Naive B cell (primary cell): ENCODE data around the gene ARHGAP21. TPM values are rescaled to one million over a fixed set of nuclear protein-coding genes. Genes with fewer than 3 reads are reported as not detected.
"Not testable (repeated sequence)": the region's sequence is repeated elsewhere in the genome, so short reads cannot be mapped to it uniquely, and the experiment has no call there.

Experiments used
- ATAC-seq, 2 donors: fragments of 150-1000 bp; cut with Tn5 transposase; 2 replicates each; pipeline ENCODE4 v1.10.0; 2021; ENCODE audit warnings: low read depth in 2 of 2, mild to moderate bottlenecking in 2 of 2, moderate library complexity in 2 of 2
- DNase-seq: peaks from one replicate; pipeline ENCODE4 v3.0.0; 2022
- H3K27ac Mint-ChIP-seq, 6 donors: one replicate each; pipeline ENCODE4 v1.8.0; 2020 to 2022; ENCODE audit warnings: mild to moderate bottlenecking in 6 of 6, mixed read lengths in 6 of 6, moderate library complexity in 5 of 6, inconsistent platforms in 2 of 6
- H3K27me3 Mint-ChIP-seq, 3 donors: one replicate each; pipeline ENCODE4 v1.8.0; 2021 to 2022; ENCODE audit warnings: mixed read lengths in 3 of 3, mild to moderate bottlenecking in 1 of 3
- H3K36me3 Mint-ChIP-seq, 2 donors: one replicate each; pipeline ENCODE4 v1.8.0; 2020 to 2022; ENCODE audit warnings: mixed read lengths in 2 of 2, inconsistent platforms in 1 of 2, mild to moderate bottlenecking in 1 of 2
- H3K4me1 Mint-ChIP-seq, 3 donors: one replicate each; pipeline ENCODE4 v1.8.0; 2020 to 2022; ENCODE audit warnings: mixed read lengths in 3 of 3, inconsistent platforms in 1 of 3, mild to moderate bottlenecking in 1 of 3, moderate library complexity in 1 of 3
- H3K4me3 Mint-ChIP-seq, 8 donors: one replicate each; pipeline ENCODE4 v1.8.0; 2020 to 2022; ENCODE audit warnings: mild to moderate bottlenecking in 8 of 8, mixed read lengths in 8 of 8, moderate library complexity in 8 of 8, inconsistent platforms in 2 of 8
- H3K9me3 Mint-ChIP-seq, 7 donors: one replicate each; pipeline ENCODE4 v1.8.0; 2020 to 2022; ENCODE audit warnings: mixed read lengths in 7 of 7, mild to moderate bottlenecking in 5 of 7, inconsistent platforms in 2 of 7, moderate library complexity in 1 of 7
- polyA plus RNA-seq, 6 donors: library from polyadenylated mRNA; unstranded; fragments of 300-500 nt; fragmentation: Illumina TruSeq; gene quantifications; one replicate each; pipeline ENCODE4 v1.2.3, GENCODE V29; 2021; ENCODE audit warnings: low read depth in 6 of 6

Gene ARHGAP21
- polyA plus RNA-seq, 6 donors from 2014 or later = 0.30 to 2.2 (median 0.56) TPM; not detected in 1

GRCh38 chr10:24737001-24737400 is 13.3 kb upstream of the ARHGAP21 start:
- no peak for ATAC-seq
- Mint-ChIP-seq H3K27me3 (peaks cover 10 to 15% (median 12%) of the 10 kb centered on the region in 3 donors), H3K36me3 (no peaks in the 10 kb centered on the region), H3K4me3 (no peak overlapping the region), H3K9me3 (peaks cover 0 to 2% (median 0%) of the 10 kb centered on the region in 7 donors), H3K27ac (no peak overlapping the region), H3K4me1 (no peaks in the 10 kb centered on the region)
- no peak for DNase-seq

- no peak for ATAC-seq
- Mint-ChIP-seq H3K4me3 (no peak overlapping the region), H3K27ac (no peak overlapping the region)
Measured at GRCh38 chr10:24731942-24732341, 8.3 kb upstream of the ARHGAP21 start.

GRCh38 chr10:24730811-24731210 is 7.1 kb upstream of the ARHGAP21 start:
- H3K27me3 Mint-ChIP-seq = peaks cover 7 to 13% (median 8%) of the 10 kb centered on the region in 3 donors
- H3K36me3 Mint-ChIP-seq = no peaks in the 10 kb centered on the region
- no peak for DNase-seq
- no peaks in the 10 kb centered on the region for H3K4me1 Mint-ChIP-seq
- ATAC-seq = no peak
- H3K4me3 Mint-ChIP-seq = no peak overlapping the region
- H3K27ac Mint-ChIP-seq = no peak overlapping the region
- H3K9me3 Mint-ChIP-seq = no peaks in the 10 kb centered on the region

More at GRCh38 chr10:24731942-24732341, 8.3 kb upstream of the ARHGAP21 start:
- Mint-ChIP-seq H3K36me3 (no peaks in the 10 kb centered on the region), H3K27me3 (peaks cover 12 to 18% (median 15%) of the 10 kb centered on the region in 3 donors), H3K4me1 (no peaks in the 10 kb centered on the region), H3K9me3 (no peaks in the 10 kb centered on the region)
- DNase-seq = no peak

- no peak overlapping the region for H3K4me3 Mint-ChIP-seq
- DNase-seq (no peak), ATAC-seq (no peak)
- peaks cover 3 to 8% (median 6%) of the 10 kb centered on the region in 3 donors for H3K4me1 Mint-ChIP-seq
- no peaks in the 10 kb centered on the region for H3K36me3 Mint-ChIP-seq
- no peak overlapping the region for H3K27ac Mint-ChIP-seq
- H3K27me3 Mint-ChIP-seq = peaks cover 0 to 8% (median 0%) of the 10 kb centered on the region in 3 donors
- no peaks in the 10 kb centered on the region for H3K9me3 Mint-ChIP-seq
Measured at GRCh38 chr10:24727786-24728185, 4.1 kb upstream of the ARHGAP21 start.

- peaks cover 0 to 8% (median 0%) of the 10 kb centered on the region in 3 donors for H3K27me3 Mint-ChIP-seq
- no peaks in the 10 kb centered on the region for H3K36me3 Mint-ChIP-seq
- no peak for DNase-seq
- H3K4me3 Mint-ChIP-seq = peak overlapping the region in 1 of 8 donors; percentile 98
- no peaks in the 10 kb centered on the region for H3K9me3 Mint-ChIP-seq
- no peak overlapping the region for H3K27ac Mint-ChIP-seq
- H3K4me1 Mint-ChIP-seq = peaks cover 3 to 17% (median 11%) of the 10 kb centered on the region in 3 donors
- ATAC-seq = no peak
Measured at GRCh38 chr10:24726626-24727025, 2.9 kb upstream of the ARHGAP21 start.

- H3K4me3 Mint-ChIP-seq = peak overlapping the region in 2 of 8 donors; percentile 40 to 98
- DNase-seq, ATAC-seq, H3K36me3 Mint-ChIP-seq, H3K27me3 Mint-ChIP-seq, H3K27ac Mint-ChIP-seq, H3K9me3 Mint-ChIP-seq: not testable (repeated sequence)
- peaks cover 3 to 23% (median 11%) of the 10 kb centered on the region in 3 donors for H3K4me1 Mint-ChIP-seq
Measured at GRCh38 chr10:24726029-24726428, 2.3 kb upstream of the ARHGAP21 start.

GRCh38 chr10:24724381-24725228 is 918 bp upstream of the ARHGAP21 start:
- H3K27ac Mint-ChIP-seq = peak overlapping the region; percentile 81 to 98 (median 91)
- no peaks in the 10 kb centered on the region for H3K36me3 Mint-ChIP-seq
- H3K4me1 Mint-ChIP-seq = peaks cover 3 to 26% (median 11%) of the 10 kb centered on the region in 3 donors
- H3K4me3 Mint-ChIP-seq = peak overlapping the region; percentile 87 to 98 (median 95)
- ATAC-seq (peak; percentile 81 to 83), DNase-seq (peak; percentile 89)
- no peaks in the 10 kb centered on the region for H3K9me3 Mint-ChIP-seq
- H3K27me3 Mint-ChIP-seq = peaks cover 0 to 4% (median 0%) of the 10 kb centered on the region in 3 donors

GRCh38 chr10:24723386-24723787 is 300 bp downstream of the ARHGAP21 start:
- ATAC-seq (no peak), DNase-seq (peak; percentile 9)
- peaks cover 0 to 3% (median 0%) of the 10 kb centered on the region in 3 donors for H3K27me3 Mint-ChIP-seq
- peaks cover 3 to 26% (median 11%) of the 10 kb centered on the region in 3 donors for H3K4me1 Mint-ChIP-seq
- H3K36me3 Mint-ChIP-seq = no peaks in the 10 kb centered on the region
- H3K4me3 Mint-ChIP-seq = peak overlapping the region in 6 of 8 donors; percentile 32 to 98 (median 72)
- no peaks in the 10 kb centered on the region for H3K9me3 Mint-ChIP-seq
- H3K27ac Mint-ChIP-seq = peak overlapping the region in 1 of 6 donors; percentile 81

- Mint-ChIP-seq H3K27ac (peak overlapping the region in 4 of 6 donors; percentile 86 to 91 (median 88)), H3K36me3 (no peaks in the 10 kb centered on the region), H3K4me3 (peak overlapping the region; percentile 90 to 96 (median 92)), H3K9me3 (no peaks in the 10 kb centered on the region), H3K27me3 (no peaks in the 10 kb centered on the region), H3K4me1 (peaks cover 3 to 26% (median 11%) of the 10 kb centered on the region in 3 donors)
- peak; percentile 10 to 17 for ATAC-seq
- peak; percentile 43 for DNase-seq
Measured at GRCh38 chr10:24722676-24723385, 856 bp downstream of the ARHGAP21 start.

- peak; percentile 6 for DNase-seq
- Mint-ChIP-seq H3K27me3 (no peaks in the 10 kb centered on the region), H3K36me3 (no peaks in the 10 kb centered on the region), H3K27ac (peak overlapping the region in 5 of 6 donors; percentile 79 to 90 (median 84)), H3K4me3 (peak overlapping the region; percentile 78 to 96 (median 92)), H3K9me3 (no peaks in the 10 kb centered on the region), H3K4me1 (peaks cover 3 to 26% (median 11%) of the 10 kb centered on the region in 3 donors)
- ATAC-seq = peak; percentile 1 to 5
Measured at GRCh38 chr10:24722131-24722675, 1.5 kb downstream of the ARHGAP21 start.

- DNase-seq = peak; percentile 12
- H3K4me3 Mint-ChIP-seq = peak overlapping the region; percentile 78 to 96 (median 92)
- no peak for ATAC-seq
- no peaks in the 10 kb centered on the region for H3K9me3 Mint-ChIP-seq
- H3K27me3 Mint-ChIP-seq = no peaks in the 10 kb centered on the region
- H3K36me3 Mint-ChIP-seq = no peaks in the 10 kb centered on the region
- peak overlapping the region in 2 of 6 donors; percentile 1 to 79 for H3K27ac Mint-ChIP-seq
- peaks cover 3 to 26% (median 11%) of the 10 kb centered on the region in 3 donors for H3K4me1 Mint-ChIP-seq
Measured at GRCh38 chr10:24721229-24722106, 2.2 kb downstream of the ARHGAP21 start.

- Mint-ChIP-seq H3K27ac (no peak overlapping the region), H3K4me1 (peaks cover 3 to 25% (median 11%) of the 10 kb centered on the region in 3 donors), H3K27me3 (no peaks in the 10 kb centered on the region), H3K36me3 (no peaks in the 10 kb centered on the region), H3K4me3 (no peak overlapping the region), H3K9me3 (no peaks in the 10 kb centered on the region)
- ATAC-seq (no peak), DNase-seq (no peak)
Measured at GRCh38 chr10:24720096-24720495, 3.6 kb downstream of the ARHGAP21 start.
